Activated B cell treated with CpG ODN at 0.5 μM for 24 hours (primary cell): ENCODE measurements around the gene STC2. TPM values are rescaled to one million over a fixed set of nuclear protein-coding genes. Genes with fewer than 3 reads are reported as not detected.
"Not testable (repeated sequence)": the region's sequence is repeated elsewhere in the genome, so short reads cannot be mapped to it uniquely, and the experiment has no call there.

Source experiments
- ATAC-seq: fragments of 200-7000 bp; cut with Tn5 transposase; one replicate; pipeline ENCODE4 v1.10.0; 2021; ENCODE audit warnings: low read depth, mild to moderate bottlenecking, moderate library complexity
- CTCF ChIA-PET: fragments of 350-600 bp; sonication (Branson Sonifier 250); formaldehyde crosslinking; loops from one replicate; lab custom pipeline; 2021; ENCODE audit warnings: antibody characterized with exemption; lab: Charles Lee
- POLR2A ChIA-PET: fragments of 350-600 bp; sonication (Branson Sonifier 250); formaldehyde crosslinking; loops from one replicate; lab custom pipeline; 2021; ENCODE audit warnings: antibody characterized with exemption; lab: Charles Lee
- DNase-seq: peaks from one replicate; pipeline ENCODE4 v3.0.0; 2022
- H3K27ac Mint-ChIP-seq: one replicate; pipeline ENCODE4 v1.8.0; 2020; ENCODE audit warnings: mixed read lengths
- H3K27me3 Mint-ChIP-seq: one replicate; pipeline ENCODE4 v1.8.0; 2021; ENCODE audit warnings: mixed read lengths
- H3K36me3 Mint-ChIP-seq: one replicate; pipeline ENCODE4 v1.8.0; 2021; ENCODE audit warnings: low read depth, mixed read lengths
- H3K4me1 Mint-ChIP-seq: one replicate; pipeline ENCODE4 v1.8.0; 2021; ENCODE audit warnings: mixed read lengths
- H3K4me3 Mint-ChIP-seq: one replicate; pipeline ENCODE4 v1.8.0; 2020; ENCODE audit warnings: mild to moderate bottlenecking, mixed read lengths
- H3K9me3 Mint-ChIP-seq: one replicate; pipeline ENCODE4 v1.8.0; 2020; ENCODE audit warnings: mixed read lengths
- intact Hi-C: fragments of 100-400 bp; cut with micrococcal nuclease; formaldehyde crosslinking; loops from one replicate; pipeline ENCODE4 v1.15.1; 2024
- total RNA-seq: library from RNA; stranded (reverse); gene quantifications from 2 replicates; pipeline ENCODE4 v1.2.3, GENCODE V29; 2022
- TF ChIP-seq, protein P1 (sequence below): fragments of 200-600 bp; IDR thresholded peaks from one replicate; pipeline ENCODE4 v1.8.0; 2022; ENCODE audit warnings: antibody characterized with exemption, mild to moderate bottlenecking

Gene STC2, protein sequence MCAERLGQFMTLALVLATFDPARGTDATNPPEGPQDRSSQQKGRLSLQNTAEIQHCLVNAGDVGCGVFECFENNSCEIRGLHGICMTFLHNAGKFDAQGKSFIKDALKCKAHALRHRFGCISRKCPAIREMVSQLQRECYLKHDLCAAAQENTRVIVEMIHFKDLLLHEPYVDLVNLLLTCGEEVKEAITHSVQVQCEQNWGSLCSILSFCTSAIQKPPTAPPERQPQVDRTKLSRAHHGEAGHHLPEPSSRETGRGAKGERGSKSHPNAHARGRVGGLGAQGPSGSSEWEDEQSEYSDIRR
- 0.29 TPM in 1 of 2 replicates, not detected in the other for total RNA-seq

DNA sequence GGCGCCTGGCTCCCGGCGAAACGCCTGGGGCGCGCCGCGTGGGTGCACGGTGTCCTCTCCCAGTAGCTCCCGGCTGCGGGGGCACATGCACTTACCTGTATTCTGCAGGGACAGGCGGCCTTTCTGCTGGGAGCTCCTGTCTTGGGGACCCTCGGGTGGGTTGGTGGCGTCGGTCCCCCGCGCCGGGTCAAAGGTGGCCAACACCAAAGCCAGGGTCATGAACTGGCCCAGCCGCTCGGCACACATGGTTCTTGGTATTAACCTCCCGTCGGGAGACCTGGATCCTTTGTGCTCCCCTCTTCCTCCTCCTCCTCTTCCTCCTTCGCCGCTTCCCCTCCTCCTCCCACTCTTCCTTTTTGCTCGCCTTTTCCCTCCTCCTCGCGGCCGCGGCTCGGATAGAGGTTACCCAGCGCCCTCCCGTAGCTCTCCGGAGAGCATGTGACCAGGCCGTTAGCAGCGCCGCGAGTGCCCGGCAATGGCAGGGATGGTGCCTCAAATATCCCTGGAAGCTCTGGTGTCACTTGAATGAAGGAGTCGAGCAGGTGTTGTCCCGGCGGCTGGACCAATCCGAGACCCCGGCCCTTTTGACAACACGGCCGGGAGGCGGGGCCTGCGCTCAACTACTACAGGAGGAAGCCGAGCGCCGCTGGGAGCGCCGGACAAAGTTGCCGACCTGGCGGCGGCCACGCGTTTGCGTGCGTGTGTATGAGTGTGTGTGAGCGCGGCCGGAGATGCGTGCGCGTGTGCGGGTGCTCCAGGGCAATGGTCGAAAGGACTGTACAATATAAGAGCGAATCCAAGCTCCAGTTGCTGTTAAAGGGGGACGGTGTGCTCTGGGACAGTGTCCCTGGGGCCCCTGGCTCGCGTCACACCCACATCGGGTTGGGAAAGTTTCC lies at the start of gene STC2:
Gene STC2, minus strand, starts transcription at position 467 of the 896 bp plus-strand sequence. Its CDS starts 221 bp downstream, at position 246.
- ChIA-PET POLR2A (no interaction called here), CTCF (no interaction called here)
- H3K9me3 Mint-ChIP-seq: peaks cover 5% of the 10 kb centered on the region
- H3K27me3 Mint-ChIP-seq: peaks cover 71% of the 10 kb centered on the region
- H3K4me3 Mint-ChIP-seq: peak within 1 kb of the TSS; percentile 28
- no peak for DNase-seq
- no peaks in the 10 kb centered on the region for H3K36me3 Mint-ChIP-seq
- intact Hi-C loops: no loop called here
- TF ChIP-seq, protein P1, sequence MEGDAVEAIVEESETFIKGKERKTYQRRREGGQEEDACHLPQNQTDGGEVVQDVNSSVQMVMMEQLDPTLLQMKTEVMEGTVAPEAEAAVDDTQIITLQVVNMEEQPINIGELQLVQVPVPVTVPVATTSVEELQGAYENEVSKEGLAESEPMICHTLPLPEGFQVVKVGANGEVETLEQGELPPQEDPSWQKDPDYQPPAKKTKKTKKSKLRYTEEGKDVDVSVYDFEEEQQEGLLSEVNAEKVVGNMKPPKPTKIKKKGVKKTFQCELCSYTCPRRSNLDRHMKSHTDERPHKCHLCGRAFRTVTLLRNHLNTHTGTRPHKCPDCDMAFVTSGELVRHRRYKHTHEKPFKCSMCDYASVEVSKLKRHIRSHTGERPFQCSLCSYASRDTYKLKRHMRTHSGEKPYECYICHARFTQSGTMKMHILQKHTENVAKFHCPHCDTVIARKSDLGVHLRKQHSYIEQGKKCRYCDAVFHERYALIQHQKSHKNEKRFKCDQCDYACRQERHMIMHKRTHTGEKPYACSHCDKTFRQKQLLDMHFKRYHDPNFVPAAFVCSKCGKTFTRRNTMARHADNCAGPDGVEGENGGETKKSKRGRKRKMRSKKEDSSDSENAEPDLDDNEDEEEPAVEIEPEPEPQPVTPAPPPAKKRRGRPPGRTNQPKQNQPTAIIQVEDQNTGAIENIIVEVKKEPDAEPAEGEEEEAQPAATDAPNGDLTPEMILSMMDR: no peak
- ATAC-seq: no peak
- peaks cover 12% of the 10 kb centered on the region for H3K4me1 Mint-ChIP-seq
- no peak within 1 kb of the TSS for H3K27ac Mint-ChIP-seq

DNA sequence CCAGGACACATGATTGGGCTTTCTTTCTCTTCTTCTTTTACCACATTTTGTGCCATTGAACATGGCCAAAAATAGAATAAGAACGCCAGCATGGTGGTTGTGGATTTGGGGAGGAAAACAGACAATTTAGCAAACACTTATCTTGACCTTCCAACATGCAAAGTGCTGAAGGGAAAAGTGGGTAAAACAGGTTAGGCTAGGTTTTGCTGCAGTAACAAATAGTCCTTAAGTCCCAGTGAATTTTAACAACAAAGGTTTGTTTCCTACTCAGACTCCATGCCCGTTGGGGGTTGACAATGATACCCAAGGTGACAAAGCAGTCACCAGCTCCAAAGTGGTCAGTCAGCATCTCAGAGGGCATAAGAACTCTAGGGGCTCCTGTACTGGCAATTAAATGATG lies 43.2 kb upstream of the STC2 start:
- H3K4me1 Mint-ChIP-seq: no peaks in the 10 kb centered on the region
- H3K9me3 Mint-ChIP-seq: peaks cover 18% of the 10 kb centered on the region
- no peak overlapping the region for H3K27ac Mint-ChIP-seq
- ATAC-seq: no peak
- TF ChIP-seq, protein P1: no peak
- ChIA-PET POLR2A (no interaction called here), CTCF (no interaction called here)
- DNase-seq: no peak
- intact Hi-C loops: no loop called here
- peaks cover 5% of the 10 kb centered on the region for H3K27me3 Mint-ChIP-seq
- no peaks in the 10 kb centered on the region for H3K36me3 Mint-ChIP-seq
- H3K4me3 Mint-ChIP-seq: no peak overlapping the region

DNA sequence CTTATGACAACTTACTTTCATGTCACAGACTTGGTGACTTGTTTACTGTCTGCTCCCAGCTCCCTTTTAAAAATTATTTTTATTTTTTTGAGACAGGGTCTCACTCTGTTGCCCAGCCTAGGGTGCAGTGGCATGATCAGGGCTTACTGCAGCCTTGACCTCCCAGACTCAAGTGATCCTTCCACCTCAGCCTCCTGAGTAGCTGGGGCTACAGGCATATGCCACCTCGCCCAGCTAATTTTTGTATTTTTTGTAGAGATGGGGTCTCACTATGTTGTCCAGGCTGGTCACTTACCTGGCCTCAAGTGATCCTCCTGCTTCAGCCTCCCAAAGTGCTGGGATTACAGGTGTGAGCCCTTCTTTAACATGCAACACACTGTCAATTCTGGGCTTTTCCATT lies 35.2 kb upstream of the STC2 start:
- H3K36me3 Mint-ChIP-seq, CTCF ChIA-PET, H3K4me3 Mint-ChIP-seq, H3K27me3 Mint-ChIP-seq, POLR2A ChIA-PET, H3K27ac Mint-ChIP-seq, DNase-seq, H3K4me1 Mint-ChIP-seq, ATAC-seq, intact Hi-C loops: not testable (repeated sequence)
- H3K9me3 Mint-ChIP-seq: peaks cover 23% of the 10 kb centered on the region

DNA sequence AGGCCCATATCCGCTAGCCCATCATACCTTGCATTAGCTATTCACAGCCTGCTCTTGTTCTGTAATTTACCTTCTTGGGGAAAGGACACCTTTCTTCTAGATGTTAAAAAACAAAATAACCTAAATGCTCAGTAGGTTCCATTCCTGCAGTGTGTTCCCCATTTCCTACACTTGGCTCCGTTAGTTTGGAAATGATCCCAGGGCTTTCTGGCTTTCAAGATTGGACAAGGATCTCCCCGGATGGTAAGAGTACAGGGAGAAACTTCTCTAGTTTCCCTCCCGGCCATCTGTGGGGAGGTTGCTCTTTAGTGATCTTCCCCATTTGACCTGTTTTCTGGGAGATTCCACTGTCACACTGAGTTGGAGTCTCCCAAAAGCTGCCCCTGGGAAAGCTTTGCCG lies 27.3 kb upstream of the STC2 start:
- H3K27ac Mint-ChIP-seq: no peak overlapping the region
- peaks cover 14% of the 10 kb centered on the region for H3K27me3 Mint-ChIP-seq
- DNase-seq (no peak), ATAC-seq (no peak)
- no peaks in the 10 kb centered on the region for H3K36me3 Mint-ChIP-seq
- TF ChIP-seq, protein P1: no peak
- H3K9me3 Mint-ChIP-seq: no peaks in the 10 kb centered on the region
- intact Hi-C loops: no loop called here
- H3K4me1 Mint-ChIP-seq: no peaks in the 10 kb centered on the region
- no peak overlapping the region for H3K4me3 Mint-ChIP-seq
- ChIA-PET POLR2A (no interaction called here), CTCF (no interaction called here)

DNA sequence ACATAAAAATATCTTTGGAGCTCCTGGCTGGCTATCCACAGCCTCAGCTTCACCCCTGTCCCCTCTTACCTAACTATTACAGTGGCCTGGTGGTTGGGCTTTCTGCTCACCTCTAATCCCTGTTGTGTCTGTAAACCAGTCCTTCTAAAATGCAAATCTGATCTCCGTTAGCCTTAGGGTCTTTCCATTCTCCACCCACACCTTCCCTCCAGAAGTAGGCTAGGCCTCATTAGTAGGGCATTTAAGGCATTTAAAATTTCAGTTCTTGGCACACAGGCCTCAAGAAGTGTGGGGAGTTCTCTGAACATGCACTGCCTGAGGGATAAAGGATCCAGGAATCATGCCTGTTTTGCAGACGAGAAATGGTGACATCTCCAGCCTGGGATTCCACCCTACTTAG lies 26.4 kb upstream of the STC2 start:
- ChIA-PET POLR2A (no interaction called here), CTCF (no interaction called here)
- Mint-ChIP-seq H3K4me1 (no peaks in the 10 kb centered on the region), H3K27ac (no peak overlapping the region), H3K27me3 (peaks cover 14% of the 10 kb centered on the region), H3K36me3 (no peaks in the 10 kb centered on the region), H3K4me3 (no peak overlapping the region), H3K9me3 (no peaks in the 10 kb centered on the region)
- intact Hi-C loops: no loop called here
- DNase-seq (no peak), ATAC-seq (no peak)
- TF ChIP-seq, protein P1: no peak
